Measurements from ENCODE around the gene RFC3. TPM values are rescaled to one million over a fixed set of nuclear protein-coding genes. Genes with fewer than 3 reads are reported as not detected.
A peak's percentile ranks its signal among the peaks of the same experiment; 100 is the strongest.

Gene RFC3
- total and polyA plus RNA-seq, 4 donors, result 6.3 to 16.5 (median 8.5) TPM

GRCh38 chr13:33828431-33829129 lies 10.6 kb downstream of the RFC3 start:
- H3K27ac ChIP-seq (ENCODE audit: low read depth in 1 of 2, low read length in 1 of 2), result no peak overlapping the region
- no peaks in the 10 kb centered on the region for H3K4me1 ChIP-seq (ENCODE audit: control insufficient read depth in 5 of 5, insufficient read depth in 5 of 5, low read length in 5 of 5)
- no peaks in the 10 kb centered on the region for H3K27me3 ChIP-seq (ENCODE audit: control insufficient read depth in 3 of 3, insufficient read depth in 3 of 3, low read length in 2 of 3)
- no peak for TF ChIP-seq CTCF (IDR thresholded peaks at IDR 0.05; ENCODE audit: control extremely low read depth, extremely low read depth)
- no peaks in the 10 kb centered on the region for H3K9me3 ChIP-seq (ENCODE audit: control insufficient read depth in 4 of 4, insufficient read depth in 3 of 4, low read length in 3 of 4)
- H3K4me3 ChIP-seq, result no peak overlapping the region
- WGBS, 2 donors, result 92 to 93% methylated on average over 7 of the region's 7 CpGs
- no peak overlapping the region for H3K9ac ChIP-seq (ENCODE audit: insufficient read depth in 1 of 2, low read length in 2 of 2)
- ATAC-seq (ENCODE audit: insufficient read depth, low FRiP score) (no peak), DNase-seq (no peak)
- peaks cover 10 to 18% (median 13%) of the 10 kb centered on the region in 4 donors for H3K36me3 ChIP-seq (ENCODE audit: control insufficient read depth in 4 of 4, insufficient read depth in 4 of 4, low read length in 4 of 4)

GRCh38 chr13:33832872-33833271 lies 14.9 kb downstream of the RFC3 start:
- H3K36me3 ChIP-seq (ENCODE audit: control insufficient read depth in 4 of 4, insufficient read depth in 4 of 4, low read length in 4 of 4), result peaks cover 10 to 24% (median 18%) of the 10 kb centered on the region in 4 donors

GRCh38 chr13:33838647-33839046 lies 20.7 kb downstream of the RFC3 start:
- DNase-seq (peak; percentile 24 to 92 (median 88)), ATAC-seq (ENCODE audit: insufficient read depth, low FRiP score) (no peak)
- Histone ChIP-seq H3K9me3 (ENCODE audit: control insufficient read depth in 4 of 4, insufficient read depth in 3 of 4, low read length in 3 of 4) (no peaks in the 10 kb centered on the region), H3K27ac (ENCODE audit: low read depth in 1 of 2, low read length in 1 of 2) (no peak overlapping the region), H3K9ac (ENCODE audit: insufficient read depth in 1 of 2, low read length in 2 of 2) (peak overlapping the region in 1 of 2 donors; percentile 38), H3K27me3 (ENCODE audit: control insufficient read depth in 3 of 3, insufficient read depth in 3 of 3, low read length in 2 of 3) (no peaks in the 10 kb centered on the region), H3K36me3 (ENCODE audit: control insufficient read depth in 4 of 4, insufficient read depth in 4 of 4, low read length in 4 of 4) (peaks cover 0 to 12% (median 11%) of the 10 kb centered on the region in 4 donors), H3K4me3 (no peak overlapping the region), H3K4me1 (ENCODE audit: control insufficient read depth in 5 of 5, insufficient read depth in 5 of 5, low read length in 5 of 5) (peaks cover 0 to 22% (median 0%) of the 10 kb centered on the region in 5 donors)
- WGBS, 2 donors, result 57 to 71% methylated on average over 4 of the region's 4 CpGs
- TF ChIP-seq CTCF (IDR thresholded peaks at IDR 0.05; ENCODE audit: control extremely low read depth, extremely low read depth), result no peak

More at GRCh38 chr13:33832872-33833271, 14.9 kb downstream of the RFC3 start:
- Histone ChIP-seq H3K9ac (ENCODE audit: insufficient read depth in 1 of 2, low read length in 2 of 2) (no peak overlapping the region), H3K27ac (ENCODE audit: low read depth in 1 of 2, low read length in 1 of 2) (no peak overlapping the region), H3K4me3 (no peak overlapping the region), H3K27me3 (ENCODE audit: control insufficient read depth in 3 of 3, insufficient read depth in 3 of 3, low read length in 2 of 3) (no peaks in the 10 kb centered on the region), H3K4me1 (ENCODE audit: control insufficient read depth in 5 of 5, insufficient read depth in 5 of 5, low read length in 5 of 5) (no peaks in the 10 kb centered on the region), H3K9me3 (ENCODE audit: control insufficient read depth in 4 of 4, insufficient read depth in 3 of 4, low read length in 3 of 4) (no peaks in the 10 kb centered on the region)
- no peak for TF ChIP-seq CTCF (IDR thresholded peaks at IDR 0.05; ENCODE audit: control extremely low read depth, extremely low read depth)
- WGBS, 2 donors, result 72 to 80% methylated on average over 4 of the region's 4 CpGs
- no peak for ATAC-seq (ENCODE audit: insufficient read depth, low FRiP score)
- DNase-seq, result no peak

Data from lung (tissue), 12 donors.